GM21717 (cell line): Measurements from ENCODE around the gene MYH14.

Source experiments
- ATAC-seq: cut with Tn5 transposase; IDR thresholded peaks from one replicate; pipeline ENCODE4 v1.9.1; 2021; ENCODE audit warnings: mild to moderate bottlenecking, moderate library complexity; ENCODE audit not compliant: unreplicated experiment

MYH14 gene

GRCh38 chr19:50192463-50193211, 10.8 kb upstream of the MYH14 start:
- no peak for ATAC-seq

DNA sequence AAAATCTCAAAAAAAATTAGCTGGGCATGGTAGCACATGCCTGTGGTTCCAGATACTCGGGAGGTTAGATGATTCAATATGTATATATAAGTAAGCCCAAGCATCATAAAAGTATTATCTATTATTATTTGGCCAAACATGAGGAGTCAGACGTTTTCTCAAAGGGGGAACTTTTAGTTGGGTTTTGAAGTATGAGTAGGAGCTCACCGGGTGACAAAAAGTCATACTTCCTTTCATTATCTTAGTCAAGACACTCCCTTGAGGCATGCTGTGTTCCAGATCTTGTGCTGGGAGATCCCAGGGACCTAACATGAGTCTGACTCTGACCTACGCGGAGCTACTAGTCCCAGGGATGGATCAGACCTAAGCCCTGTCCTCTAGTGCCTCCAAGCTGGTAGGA, 8.2 kb upstream of the MYH14 start:
- no peak for ATAC-seq

- ATAC-seq = no peak
Measured at GRCh38 chr19:50196322-50196932, 7.0 kb upstream of the MYH14 start.

DNA sequence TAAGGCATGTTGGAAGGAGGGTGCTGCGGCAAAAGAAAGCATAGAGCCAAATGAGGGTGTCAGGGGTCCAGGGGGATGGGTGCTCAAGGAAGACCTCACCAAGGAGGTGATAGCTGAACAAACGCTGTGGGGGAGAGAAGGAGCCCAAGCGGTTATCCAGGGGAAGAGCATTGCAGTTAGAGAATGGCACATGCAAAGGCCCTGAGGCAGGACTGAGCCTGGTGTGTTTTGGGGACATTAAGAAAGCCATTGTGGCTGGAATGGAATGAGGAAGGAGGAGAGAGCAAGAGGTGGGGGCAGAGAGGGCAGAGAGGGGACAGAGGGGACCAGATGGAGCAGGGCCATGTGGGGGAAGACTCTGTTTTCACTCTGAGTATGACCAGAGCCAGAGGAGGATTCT, 6.1 kb upstream of the MYH14 start:
- ATAC-seq = no peak

DNA sequence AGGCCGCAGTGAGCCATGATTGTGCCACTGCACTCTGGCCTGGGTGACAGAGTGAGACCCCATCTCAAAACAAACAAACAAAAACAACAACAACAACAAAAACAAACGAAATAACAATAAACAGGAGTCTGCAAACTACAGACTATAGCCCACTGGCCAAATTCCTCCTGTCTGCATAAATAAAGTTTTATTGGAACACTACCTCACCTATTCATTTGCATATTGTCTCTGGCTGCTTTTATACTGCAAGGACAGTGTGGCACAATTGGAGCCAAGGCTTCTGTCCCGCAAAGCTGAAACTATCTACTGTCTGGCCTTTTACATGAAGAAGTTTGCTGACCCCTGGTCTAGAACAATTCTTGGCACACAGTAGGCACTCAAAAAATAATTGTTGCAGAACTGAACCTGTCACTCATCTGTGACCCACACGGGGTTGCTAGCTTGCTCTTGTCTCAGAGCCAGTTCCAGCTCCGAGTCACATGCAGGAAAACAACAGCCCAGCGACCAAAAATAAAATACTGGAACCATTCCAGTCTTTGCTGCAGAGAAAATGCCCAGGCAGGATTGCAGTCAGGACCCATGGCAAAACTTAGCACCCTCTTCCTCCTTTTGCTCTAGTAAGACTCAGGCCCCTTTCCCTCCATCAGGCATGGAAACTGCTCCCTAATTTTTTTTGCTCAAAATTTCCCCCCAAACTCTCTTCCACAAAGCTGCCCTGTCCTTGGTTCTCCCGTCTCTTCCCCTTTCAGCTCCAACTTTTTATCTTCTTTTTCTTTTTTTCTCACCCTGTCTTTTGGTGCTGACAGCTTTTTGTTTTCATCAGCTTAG, 4.8 kb upstream of the MYH14 start:
- no peak for ATAC-seq

DNA sequence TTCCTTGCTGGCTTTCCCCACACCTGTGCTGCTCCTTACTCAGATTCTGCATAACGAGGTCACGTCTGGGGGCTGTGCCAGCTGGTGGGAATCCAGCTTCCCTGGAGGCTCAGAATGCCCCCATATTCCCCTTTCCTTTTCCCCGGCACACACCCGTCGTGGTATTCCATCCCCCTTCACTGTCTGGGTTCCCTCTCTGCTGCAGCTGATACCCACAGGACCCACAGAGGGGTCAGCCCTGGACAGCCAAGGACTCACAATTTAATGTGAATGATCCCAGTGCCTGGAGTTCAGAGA, 4.2 kb upstream of the MYH14 start:
- ATAC-seq = no peak

DNA sequence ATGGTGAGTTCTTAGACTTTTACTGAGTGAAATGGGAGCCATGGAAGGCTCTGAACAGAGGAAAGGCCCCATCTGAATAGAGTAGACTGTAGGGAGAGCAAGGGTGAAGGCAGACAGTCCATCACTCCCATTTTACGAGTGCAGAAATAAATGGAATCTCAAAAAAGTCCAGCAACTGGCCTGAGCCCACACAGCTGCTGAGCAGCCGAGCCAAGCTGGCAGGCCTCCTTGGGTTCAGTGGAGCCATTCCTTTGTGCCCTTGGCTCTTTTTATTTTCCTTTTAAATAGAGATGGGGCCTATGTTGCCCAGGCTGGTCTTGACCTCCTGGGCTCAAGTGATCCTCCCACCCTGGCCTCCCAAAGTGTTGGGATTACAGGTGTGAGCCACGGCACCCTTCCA, 1.0 kb upstream of the MYH14 start:
- no peak for ATAC-seq

GRCh38 chr19:50202962-50203280, 501 bp upstream of the MYH14 start:
- ATAC-seq = no peak

GRCh38 chr19:50204081-50204428, 633 bp downstream of the MYH14 start:
- ATAC-seq = no peak

GRCh38 chr19:50204811-50205675, 1.6 kb downstream of the MYH14 start:
- ATAC-seq = no peak

GRCh38 chr19:50205681-50206138, 2.3 kb downstream of the MYH14 start:
- no peak for ATAC-seq

DNA sequence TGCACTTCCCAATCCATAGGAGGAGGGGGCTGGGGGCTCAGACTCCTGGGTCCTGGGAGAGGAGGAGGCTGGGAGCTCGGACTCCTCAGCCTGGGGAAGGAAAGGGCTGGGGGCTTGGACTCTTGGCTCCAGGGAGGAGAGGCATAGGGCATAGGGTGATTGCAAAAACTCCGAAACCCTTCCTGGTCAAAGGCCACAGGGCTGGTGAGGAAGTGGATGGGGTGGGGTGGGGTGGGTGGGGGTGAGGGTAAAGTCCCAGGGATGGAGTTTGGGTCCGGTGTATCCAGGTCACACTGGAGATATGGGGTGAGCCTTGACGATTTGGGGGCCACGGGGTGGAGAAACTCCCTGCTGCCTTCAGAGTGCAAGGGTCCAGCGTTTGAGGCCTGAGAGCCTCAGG, 2.8 kb downstream of the MYH14 start:
- ATAC-seq = no peak

DNA sequence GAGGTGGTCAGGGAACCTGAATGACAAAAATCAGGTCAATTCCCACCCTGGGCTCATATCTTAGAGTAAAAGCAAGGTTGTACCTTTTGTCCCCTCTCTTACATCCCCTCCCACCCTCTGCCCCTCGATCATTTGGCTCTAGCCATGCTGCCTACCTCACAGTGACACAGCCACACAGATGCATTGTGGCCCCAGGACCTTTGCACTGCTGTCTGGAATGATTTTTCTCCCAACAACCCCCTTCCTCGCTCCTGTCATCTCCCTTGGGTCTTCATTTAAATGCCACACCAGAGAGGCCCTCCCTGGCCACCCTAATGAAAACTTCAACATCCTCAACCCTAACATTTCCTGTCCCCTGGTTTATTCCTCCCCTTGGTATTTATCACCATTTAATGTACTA, 4.3 kb downstream of the MYH14 start:
- ATAC-seq = no peak

- ATAC-seq = no peak
Measured at GRCh38 chr19:50209131-50209530, 5.7 kb downstream of the MYH14 start.

DNA sequence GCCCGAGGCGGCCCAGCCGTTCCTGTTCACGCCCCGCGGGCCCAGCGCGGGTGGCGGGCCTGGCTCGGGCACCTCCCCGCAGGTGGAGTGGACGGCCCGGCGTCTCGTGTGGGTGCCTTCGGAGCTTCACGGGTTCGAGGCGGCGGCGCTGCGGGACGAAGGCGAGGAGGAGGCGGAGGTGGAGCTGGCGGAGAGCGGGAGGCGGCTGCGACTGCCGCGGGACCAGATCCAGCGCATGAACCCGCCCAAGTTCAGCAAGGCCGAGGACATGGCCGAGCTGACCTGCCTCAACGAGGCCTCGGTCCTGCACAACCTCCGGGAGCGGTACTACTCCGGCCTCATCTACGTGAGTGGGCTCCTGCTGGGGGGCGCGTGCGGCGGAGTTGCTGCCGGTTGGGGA, 7.0 kb downstream of the MYH14 start:
- no peak for ATAC-seq

DNA sequence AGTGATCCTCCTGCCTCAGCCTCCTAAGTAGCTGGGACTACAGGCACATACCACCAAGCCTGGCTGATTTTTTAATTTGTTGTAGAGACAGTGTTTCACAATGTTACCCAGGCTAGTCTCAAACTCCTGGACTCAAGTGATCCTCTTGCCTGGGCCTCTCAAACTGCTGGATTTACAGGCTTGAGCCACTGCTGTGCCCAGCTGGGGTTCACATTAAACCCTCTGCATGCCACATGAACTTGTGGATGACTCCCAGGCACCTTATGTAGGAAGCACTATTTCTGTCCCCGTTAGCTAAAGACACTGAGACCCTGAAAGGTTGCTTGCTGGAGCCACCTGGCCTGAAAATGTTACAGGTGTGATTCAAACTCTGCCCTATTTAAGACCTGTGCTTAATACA, 10.5 kb downstream of the MYH14 start:
- ATAC-seq = no peak

DNA sequence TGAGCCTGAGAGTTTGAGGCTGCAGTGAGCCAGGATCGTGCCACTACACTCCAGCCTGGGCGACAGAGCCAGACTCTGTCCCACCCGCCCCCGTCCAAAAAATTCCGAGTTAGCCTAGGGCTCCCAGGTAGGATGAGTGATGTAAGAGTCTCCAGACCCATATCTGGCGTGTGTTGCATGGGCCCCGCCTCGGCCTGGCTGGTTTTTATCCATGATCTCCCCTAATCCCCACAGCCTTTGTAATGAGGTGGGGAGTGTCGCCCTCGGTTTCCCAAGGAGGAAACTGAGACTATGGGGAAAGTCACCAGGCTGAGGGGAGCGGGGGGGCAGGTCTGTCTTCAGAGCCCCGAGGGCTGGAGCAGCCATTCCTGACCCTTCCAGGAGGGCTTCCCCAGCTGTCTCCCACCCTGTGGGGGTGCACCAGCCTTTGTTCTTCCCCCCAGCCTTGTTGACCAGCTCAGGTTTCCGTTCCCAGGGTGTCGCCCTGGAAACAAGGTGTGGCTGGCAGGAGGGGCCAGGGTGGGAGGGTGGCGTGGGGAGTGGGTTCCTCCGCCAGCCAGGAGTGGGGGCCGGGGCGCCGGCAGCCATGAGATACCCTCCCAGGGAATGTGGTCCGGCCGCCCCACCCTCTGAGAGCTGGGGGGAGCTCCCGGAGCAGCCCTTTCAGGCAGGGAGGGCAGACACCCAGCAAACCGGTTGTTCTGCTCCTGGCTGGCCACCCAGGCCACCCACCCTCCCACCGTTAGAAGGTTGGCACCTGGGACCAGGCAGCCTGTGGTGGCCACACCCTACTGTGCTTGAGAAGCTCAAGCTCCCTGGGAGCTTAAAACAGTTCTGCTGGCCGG, 11.5 kb downstream of the MYH14 start:
- ATAC-seq = no peak

DNA sequence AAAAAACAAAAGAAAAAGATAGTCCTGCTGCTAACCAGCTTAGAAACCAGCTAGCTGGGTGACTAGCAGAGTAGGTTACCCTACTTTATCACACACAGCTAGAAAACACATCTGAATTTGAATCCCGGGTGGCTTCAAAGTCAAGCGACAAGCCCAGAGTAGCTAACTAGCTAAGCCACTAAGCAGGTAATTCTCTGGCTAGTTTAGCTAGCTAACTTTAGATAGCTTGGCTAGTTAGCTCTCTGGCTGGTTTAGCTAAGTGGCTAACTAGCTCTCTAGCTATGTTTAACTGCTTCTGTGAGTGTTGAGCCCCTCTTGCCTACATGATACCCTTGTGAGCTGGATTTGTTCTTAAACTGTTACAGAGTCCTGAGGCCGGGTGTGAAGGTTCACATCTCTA, 12.4 kb downstream of the MYH14 start:
- no peak for ATAC-seq

DNA sequence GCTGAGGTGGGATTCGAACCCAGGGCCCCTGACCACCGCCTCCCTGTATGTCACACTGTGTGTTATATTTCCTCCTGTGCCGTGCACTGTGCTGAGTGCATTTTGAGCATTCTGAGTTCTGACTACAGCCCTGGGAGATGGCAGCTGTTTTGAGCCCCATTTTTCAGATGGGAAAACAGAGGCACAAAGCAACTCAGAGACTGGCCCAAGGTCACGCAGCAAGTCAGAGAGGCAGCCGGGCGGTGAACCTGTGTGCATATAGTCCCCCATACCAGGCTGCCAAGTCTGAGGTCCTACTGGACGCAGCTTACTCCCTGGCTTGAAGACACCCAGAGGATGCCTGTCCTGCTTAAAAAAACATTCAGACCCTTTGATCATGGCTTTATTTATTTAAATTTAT, 17.7 kb downstream of the MYH14 start:
- ATAC-seq = no peak

DNA sequence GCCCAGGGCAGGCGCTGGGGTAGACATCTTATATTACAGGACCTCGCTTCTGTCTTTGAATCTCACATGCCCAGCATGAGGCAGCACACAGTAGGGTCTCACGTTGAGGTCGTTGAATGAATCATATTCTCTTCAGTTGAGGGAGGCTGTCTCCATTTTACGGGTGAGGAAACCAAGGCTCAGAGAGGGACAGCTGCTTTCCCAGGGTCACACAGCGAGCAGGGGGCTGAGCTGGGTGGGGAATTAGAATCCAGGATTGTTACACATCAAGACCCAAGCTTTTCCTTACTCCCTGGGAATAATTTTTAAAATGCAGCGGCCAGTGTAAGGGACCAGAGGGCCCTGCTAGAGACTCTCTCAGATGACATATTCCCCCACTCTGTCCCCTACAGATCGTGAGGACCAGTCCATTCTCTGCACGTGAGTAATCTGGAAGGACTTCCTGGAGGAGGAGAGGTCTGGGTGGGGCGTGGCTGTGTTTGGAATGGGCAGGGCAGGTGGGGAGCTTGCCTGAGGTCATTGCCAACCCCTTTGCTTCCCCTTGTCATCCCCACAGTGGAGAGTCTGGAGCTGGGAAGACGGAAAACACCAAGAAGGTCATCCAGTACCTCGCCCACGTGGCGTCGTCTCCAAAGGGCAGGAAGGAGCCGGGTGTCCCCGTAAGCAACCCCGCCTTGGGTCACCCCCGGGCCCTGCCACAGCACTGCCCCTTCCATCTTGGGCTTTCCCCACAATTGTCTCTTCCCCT, 19.4 kb downstream of the MYH14 start:
- ATAC-seq = no peak
